ENCODE results near the gene AOAH. TPM values are rescaled to one million over a fixed set of nuclear protein-coding genes. Genes with fewer than 3 reads are reported as not detected.

Gene AOAH
- total RNA-seq, 2 donors from 2014 or later = 0.70 to 1.6 TPM

GRCh38 chr7:36667007-36667745 lies 57.1 kb downstream of the AOAH start:
- Histone ChIP-seq H3K36me3 (ENCODE audit: control insufficient read depth, insufficient read depth, low read length) (no peaks in the 10 kb centered on the region), H3K4me3 (ENCODE audit: low read length) (no peak overlapping the region), H3K27ac (ENCODE audit: low read depth, low read length) (no peak overlapping the region), H3K9ac (ENCODE audit: extremely low read depth, low read length, poor library complexity, severe bottlenecking) (no peak overlapping the region), H3K27me3 (ENCODE audit: control insufficient read depth, insufficient read depth, low read length, poor library complexity, severe bottlenecking) (no peaks in the 10 kb centered on the region), H3K9me3 (ENCODE audit: control insufficient read depth, low read length) (no peaks in the 10 kb centered on the region), H3K4me1 (ENCODE audit: control insufficient read depth, insufficient read depth, low read length) (peaks cover 2% of the 10 kb centered on the region)
- 93 to 94% methylated on average over 2 of the region's 2 CpGs for WGBS, 2 experiments (ENCODE audit: insufficient coverage in 1 of 2, insufficient read length in 1 of 2)
- Mint-ChIP-seq H3K36me3 (ENCODE audit: low read depth) (no peaks in the 10 kb centered on the region), H3K27ac (no peak overlapping the region), H3K4me1 (peaks cover 6% of the 10 kb centered on the region), H3K4me3 (no peak overlapping the region), H3K27me3 (ENCODE audit: insufficient read depth) (no peaks in the 10 kb centered on the region), H3K9me3 (no peaks in the 10 kb centered on the region)
- TF ChIP-seq CTCF (conservative IDR thresholded peaks at IDR 0.05) = no peak
- DNase-seq = no peak

- Histone ChIP-seq H3K4me1 (ENCODE audit: control insufficient read depth, insufficient read depth, low read length) (peaks cover 20% of the 10 kb centered on the region), H3K27me3 (ENCODE audit: control insufficient read depth, insufficient read depth, low read length, poor library complexity, severe bottlenecking) (no peaks in the 10 kb centered on the region), H3K9ac (ENCODE audit: extremely low read depth, low read length, poor library complexity, severe bottlenecking) (no peak overlapping the region), H3K9me3 (ENCODE audit: control insufficient read depth, low read length) (no peaks in the 10 kb centered on the region), H3K27ac (ENCODE audit: low read depth, low read length) (no peak overlapping the region), H3K36me3 (ENCODE audit: control insufficient read depth, insufficient read depth, low read length) (no peaks in the 10 kb centered on the region), H3K4me3 (ENCODE audit: low read length) (no peak overlapping the region)
- TF ChIP-seq CTCF (conservative IDR thresholded peaks at IDR 0.05) = no peak
- no peaks in the 10 kb centered on the region for H3K27me3 Mint-ChIP-seq (ENCODE audit: insufficient read depth)
- no peak overlapping the region for H3K27ac Mint-ChIP-seq
- DNase-seq = no peak
- H3K9me3 Mint-ChIP-seq = no peaks in the 10 kb centered on the region
- 93% methylated on average over 3 to 4 of the region's 4 CpGs for WGBS, 2 experiments (ENCODE audit: insufficient coverage in 1 of 2, insufficient read length in 1 of 2)
- no peak overlapping the region for H3K4me3 Mint-ChIP-seq
- H3K4me1 Mint-ChIP-seq = peaks cover 39% of the 10 kb centered on the region
- H3K36me3 Mint-ChIP-seq (ENCODE audit: low read depth) = no peaks in the 10 kb centered on the region
Observed at GRCh38 chr7:36663481-36663880, 60.8 kb downstream of the AOAH start.

GRCh38 chr7:36661135-36661840 lies 63.0 kb downstream of the AOAH start:
- H3K27ac Mint-ChIP-seq = peak overlapping the region; percentile 6
- no peaks in the 10 kb centered on the region for H3K27me3 Mint-ChIP-seq (ENCODE audit: insufficient read depth)
- Histone ChIP-seq H3K9me3 (ENCODE audit: control insufficient read depth, low read length) (no peaks in the 10 kb centered on the region), H3K9ac (ENCODE audit: extremely low read depth, low read length, poor library complexity, severe bottlenecking) (no peak overlapping the region), H3K4me1 (ENCODE audit: control insufficient read depth, insufficient read depth, low read length) (peaks cover 25% of the 10 kb centered on the region), H3K4me3 (ENCODE audit: low read length) (no peak overlapping the region), H3K36me3 (ENCODE audit: control insufficient read depth, insufficient read depth, low read length) (no peaks in the 10 kb centered on the region), H3K27me3 (ENCODE audit: control insufficient read depth, insufficient read depth, low read length, poor library complexity, severe bottlenecking) (no peaks in the 10 kb centered on the region), H3K27ac (ENCODE audit: low read depth, low read length) (no peak overlapping the region)
- H3K4me1 Mint-ChIP-seq = peaks cover 56% of the 10 kb centered on the region
- WGBS, 2 experiments (ENCODE audit: insufficient coverage in 1 of 2, insufficient read length in 1 of 2) = 67 to 75% methylated on average over 6 to 7 of the region's 7 CpGs
- no peak overlapping the region for H3K4me3 Mint-ChIP-seq
- TF ChIP-seq CTCF (conservative IDR thresholded peaks at IDR 0.05) = no peak
- H3K36me3 Mint-ChIP-seq (ENCODE audit: low read depth) = no peaks in the 10 kb centered on the region
- H3K9me3 Mint-ChIP-seq = no peaks in the 10 kb centered on the region
- peak; percentile 87 for DNase-seq

Measured in endodermal cell (in vitro differentiated cells).